HepG2 (cell line): Measurements from ENCODE around the gene KBTBD13. TPM values are rescaled to one million over a fixed set of nuclear protein-coding genes. Genes with fewer than 3 reads are reported as not detected.

Experiments used
- ATAC-seq: fragments of 200-7000 bp; cut with Tn5 transposase; 3 replicates; pipeline ENCODE4 v1.9.1; 2020; ENCODE audit warnings: mild to moderate bottlenecking, moderate library complexity
- BruUV-seq: library from RNA; stranded (reverse); fragments of 400-500 nt; replicated peaks from 2 replicates; lab custom pipeline; 2021; lab: Mats Ljungman, UMichigan
- CTCF ChIA-PET: fragments of 300-600 bp; formaldehyde crosslinking; extraction: SDS; loops from one replicate; lab custom pipeline; 2021; ENCODE audit warnings: low total read pairs, inconsistent platforms, low intra/inter-chr PET ratio; lab: Yijun Ruan, JAX
- POLR2A ChIA-PET: fragments of 350-600 bp; sonication (Branson Sonifier 250); formaldehyde crosslinking; loops from one replicate; lab custom pipeline; 2020; ENCODE audit warnings: antibody characterized with exemption, inconsistent platforms; lab: Yijun Ruan, JAX
- DNase-seq: peaks from one replicate; pipeline ENCODE4 v3.0.0-alpha.2; 2015; ENCODE audit warnings: low spot score
- FAIRE-seq: peaks from 3 replicates; lab custom pipeline; 2011; peaks lifted over from hg19 to GRCh38; lab: Jason Lieb, UNC
- H2AFZ ChIP-seq: one replicate; pipeline ENCODE4 v1.6.1; 2011; ENCODE audit warnings: low read length, inconsistent platforms
- H3K27ac ChIP-seq: fragments of 300-600 bp; 3 replicates; pipeline ENCODE4 v1.8.0; 2011; ENCODE audit warnings: mixed run types, mild to moderate bottlenecking, mixed read lengths, low read length, inconsistent platforms; ENCODE audit not compliant: insufficient read depth; ENCODE audit errors: extremely low read length
- H3K27me3 ChIP-seq, 2 experiments: fragments of 200-600 bp in 1 of 2; 2 replicates in 1 of 2; 3 replicates in 1 of 2; pipeline versions ENCODE4 v1.6.0 to v1.8.0; 2011; ENCODE audit warnings: low read length in 2 of 2, mild to moderate bottlenecking in 2 of 2, moderate library complexity in 2 of 2, inconsistent platforms in 1 of 2; ENCODE audit not compliant: insufficient read depth in 2 of 2, control insufficient read depth in 1 of 2
- H3K36me3 ChIP-seq, 2 experiments: fragments of 200-600 bp in 1 of 2; replicated peaks in 1 of 2; 2 replicates in 1 of 2; 3 replicates in 1 of 2; pipeline versions ENCODE4 v1.5.1 to v1.8.0; 2011; ENCODE audit warnings: low read length in 2 of 2, inconsistent platforms in 1 of 2; ENCODE audit not compliant: insufficient read depth in 2 of 2, control insufficient read depth in 1 of 2
- H3K4me1 ChIP-seq: 2 replicates; pipeline ENCODE4 v1.5.1; 2012; ENCODE audit warnings: low read length, inconsistent platforms; ENCODE audit not compliant: insufficient read depth
- H3K4me2 ChIP-seq: 2 replicates; pipeline ENCODE4 v1.6.0; 2011; ENCODE audit warnings: low read depth, low read length, inconsistent platforms
- H3K4me3 ChIP-seq, 3 experiments: fragments of 200-600 bp in 1 of 3; sonication (generic), shearing (Covaris generic) in 1 of 3; replicated peaks in 1 of 3; 2 replicates each; pipeline ENCODE4 v1.5.1; 2011 to 2016; ENCODE audit warnings: low read length in 3 of 3, inconsistent platforms in 2 of 3, low read depth in 2 of 3, mild to moderate bottlenecking in 2 of 3, control low read depth in 1 of 3, mixed read lengths in 1 of 3; ENCODE audit not compliant: insufficient read depth in 1 of 3
- H3K79me2 ChIP-seq: one replicate; pipeline ENCODE4 v1.6.1; 2011; ENCODE audit warnings: low read length, inconsistent platforms; ENCODE audit not compliant: insufficient read depth
- H3K9ac ChIP-seq: 2 replicates; pipeline ENCODE4 v1.6.0; 2011; ENCODE audit warnings: mild to moderate bottlenecking, low read depth, low read length, inconsistent platforms; ENCODE audit not compliant: insufficient read depth
- H3K9me3 ChIP-seq: 2 replicates; pipeline ENCODE4 v1.5.1; 2012; ENCODE audit warnings: mild to moderate bottlenecking, low read length
- H4K20me1 ChIP-seq: 2 replicates; pipeline ENCODE4 v1.6.0; 2011; ENCODE audit warnings: inconsistent platforms, mild to moderate bottlenecking, low read length, moderate library complexity; ENCODE audit not compliant: insufficient read depth
- FLYWCH1 ChIP-seq: sonication (generic); formaldehyde crosslinking; IDR thresholded peaks from 2 replicates; pipeline ENCODE4 v1.8.1; 2023; ENCODE audit warnings: mild to moderate bottlenecking, missing genetic modification reagents
- FOXK2 ChIP-seq: fragments of 450-650 bp; IDR thresholded peaks from 2 replicates; pipeline ENCODE4 v1.6.1; 2016
- GATAD1 ChIP-seq: IDR thresholded peaks from 2 replicates; pipeline ENCODE4 v1.6.1; 2016; ENCODE audit warnings: missing genetic modification reagents, missing compliant biosample characterization
- HDAC2 ChIP-seq: sonication (generic); formaldehyde crosslinking; IDR thresholded peaks from 2 replicates; pipeline ENCODE4 v1.4.0; 2020; ENCODE audit warnings: missing genetic modification reagents
- MTA3 ChIP-seq: sonication (generic); formaldehyde crosslinking; IDR thresholded peaks from 2 replicates; pipeline ENCODE4 v1.4.0; 2020; ENCODE audit warnings: missing genetic modification reagents
- REPIN1 ChIP-seq: sonication (generic); formaldehyde crosslinking; IDR thresholded peaks from 2 replicates; pipeline ENCODE4 v1.8.0; 2022; ENCODE audit warnings: missing genetic modification reagents, low read depth, mild to moderate bottlenecking, borderline replicate concordance
- RFX5 ChIP-seq: IDR thresholded peaks from 2 replicates; pipeline ENCODE4 v1.6.1; 2011; ENCODE audit warnings: low read depth, low read length, improper control_type of control experiment
- RORA ChIP-seq: sonication (generic); formaldehyde crosslinking; IDR thresholded peaks from 2 replicates; pipeline ENCODE4 v1.5.0; 2020; ENCODE audit warnings: mild to moderate bottlenecking, missing genetic modification reagents, moderate library complexity
- ZNF235 ChIP-seq: sonication (generic); formaldehyde crosslinking; IDR thresholded peaks from 2 replicates; pipeline ENCODE4 v1.8.1; 2023; ENCODE audit warnings: mild to moderate bottlenecking, missing genetic modification reagents, borderline replicate concordance
- ZNF343 ChIP-seq: sonication (generic); formaldehyde crosslinking; IDR thresholded peaks from 2 replicates; pipeline ENCODE4 v1.4.0; 2020; ENCODE audit warnings: mild to moderate bottlenecking, missing genetic modification reagents
- ZNF441 ChIP-seq: sonication (generic); formaldehyde crosslinking; IDR thresholded peaks from 2 replicates; pipeline ENCODE4 v1.7.0; 2021; ENCODE audit warnings: missing genetic modification reagents, borderline replicate concordance
- ZSCAN9 ChIP-seq: IDR thresholded peaks from 2 replicates; pipeline ENCODE4 v1.6.1; 2016; ENCODE audit warnings: borderline replicate concordance
- WGBS: methylation state at CpG from one replicate; pipeline ENCODE4 v1.1.6; 2017; ENCODE audit warnings: low lambda C conversion rate; 5-methylcytosine and 5-hydroxymethylcytosine counted together
- in situ Hi-C: cut with HindIII; loops from 2 replicates; pipeline ENCODE4 v1.10.0; 2017; ENCODE audit warnings: low pct_unique_long_range_greater_than_20kb; ENCODE audit not compliant: extremely low pct_ligation_motif_present
- intact Hi-C: fragments of 100-400 bp; cut with micrococcal nuclease; formaldehyde crosslinking; loops from one replicate; pipeline ENCODE4 v1.10.0; 2022; ENCODE audit not compliant: unreplicated experiment
- polyA plus RNA-seq, 8 experiments: library from polyadenylated mRNA; depleted of rRNA in 3 of 8; stranded (reverse) in 7 of 8; unstranded in 1 of 8; fragments of >200 nt; fragmentation: Illumina TruSeq in 4 of 8; extraction: Trizol in 4 of 8; gene quantifications; 2 replicates each; pipeline versions ENCODE4 v1.2.1 to v1.2.3, GENCODE V29; 2011 to 2016; ENCODE audit warnings: low read depth in 4 of 8, missing spikeins in 1 of 8, mixed read lengths in 1 of 8; ENCODE audit not compliant: insufficient read depth in 1 of 8
- total RNA-seq, 5 experiments: library from RNA; depleted of rRNA; stranded (reverse); fragments of >200 nt; fragmentation: Illumina TruSeq; extraction: Trizol; gene quantifications; 2 replicates each; pipeline ENCODE4 v1.2.3, GENCODE V29; 2016; ENCODE audit warnings: low read depth in 1 of 5
- TF ChIP-seq, protein P1 (sequence below): sonication (generic); formaldehyde crosslinking; IDR thresholded peaks from 2 replicates; pipeline ENCODE4 v1.4.0; 2020; ENCODE audit warnings: missing genetic modification reagents
- TF ChIP-seq, protein P2 (sequence below): sonication (generic); formaldehyde crosslinking; IDR thresholded peaks from 2 replicates; pipeline ENCODE4 v1.5.0; 2020; ENCODE audit warnings: missing genetic modification reagents
- TF ChIP-seq, protein P3 (sequence below): sonication (generic); formaldehyde crosslinking; conservative IDR thresholded peaks from 2 replicates; pipeline ENCODE4 v1.4.0; 2020; ENCODE audit warnings: missing genetic modification reagents

KBTBD13 gene
- total and polyA plus RNA-seq, 2 of the 13 experiments (the other 11 are each of a cell fraction or from before 2014, with no cell fraction given): not detected

DNA sequence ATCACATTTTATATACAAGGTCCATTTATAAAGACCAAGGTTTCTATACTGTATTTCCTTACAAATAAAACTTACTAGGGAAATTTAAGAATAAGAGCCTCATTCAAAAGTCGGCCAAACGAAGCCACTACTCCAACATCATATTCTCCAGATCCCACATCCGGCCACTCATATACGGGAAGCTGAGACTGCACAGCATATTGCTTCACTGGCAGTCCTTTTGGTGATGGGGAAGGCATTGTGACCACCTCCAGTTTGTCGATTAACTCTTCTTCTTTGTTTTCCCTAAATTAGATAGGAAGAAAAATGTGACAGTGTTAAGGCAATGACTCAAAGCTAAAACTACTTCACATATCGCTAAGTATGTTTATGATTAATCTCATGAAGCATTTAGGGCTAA is 49.8 kb upstream of the KBTBD13 start:
- FAIRE-seq (no peak), DNase-seq (no peak), ATAC-seq (no peak)
- CTCF ChIA-PET: no interaction called here
- POLR2A ChIA-PET: no interaction called here
- Histone ChIP-seq H3K4me1 (peaks cover 28% of the 10 kb centered on the region), H3K4me3 (no peak overlapping the region), H3K27ac (no peak overlapping the region), H4K20me1 (no peaks in the 10 kb centered on the region), H3K4me2 (no peak overlapping the region), H3K9me3 (no peaks in the 10 kb centered on the region), H3K36me3 (peaks cover 5 to 21% of the 10 kb centered on the region in 2 experiments; a peak in 3 of 5 replicates), H3K27me3 (no peaks in the 10 kb centered on the region; a peak in 1 of 5 replicates), H3K9ac (no peak overlapping the region), H3K79me2 (peaks cover 15% of the 10 kb centered on the region), H2AFZ (no peak overlapping the region)
- intact Hi-C loops: no loop called here
- no peak for TF ChIP-seq REPIN1 (CRISPR knock-in tag)
- TF ChIP-seq ZNF441 (CRISPR knock-in tag): no peak
- no peak for TF ChIP-seq RORA (CRISPR knock-in tag)
- TF ChIP-seq ZSCAN9 (CRISPR knock-in tag): no peak
- TF ChIP-seq, protein P1, sequence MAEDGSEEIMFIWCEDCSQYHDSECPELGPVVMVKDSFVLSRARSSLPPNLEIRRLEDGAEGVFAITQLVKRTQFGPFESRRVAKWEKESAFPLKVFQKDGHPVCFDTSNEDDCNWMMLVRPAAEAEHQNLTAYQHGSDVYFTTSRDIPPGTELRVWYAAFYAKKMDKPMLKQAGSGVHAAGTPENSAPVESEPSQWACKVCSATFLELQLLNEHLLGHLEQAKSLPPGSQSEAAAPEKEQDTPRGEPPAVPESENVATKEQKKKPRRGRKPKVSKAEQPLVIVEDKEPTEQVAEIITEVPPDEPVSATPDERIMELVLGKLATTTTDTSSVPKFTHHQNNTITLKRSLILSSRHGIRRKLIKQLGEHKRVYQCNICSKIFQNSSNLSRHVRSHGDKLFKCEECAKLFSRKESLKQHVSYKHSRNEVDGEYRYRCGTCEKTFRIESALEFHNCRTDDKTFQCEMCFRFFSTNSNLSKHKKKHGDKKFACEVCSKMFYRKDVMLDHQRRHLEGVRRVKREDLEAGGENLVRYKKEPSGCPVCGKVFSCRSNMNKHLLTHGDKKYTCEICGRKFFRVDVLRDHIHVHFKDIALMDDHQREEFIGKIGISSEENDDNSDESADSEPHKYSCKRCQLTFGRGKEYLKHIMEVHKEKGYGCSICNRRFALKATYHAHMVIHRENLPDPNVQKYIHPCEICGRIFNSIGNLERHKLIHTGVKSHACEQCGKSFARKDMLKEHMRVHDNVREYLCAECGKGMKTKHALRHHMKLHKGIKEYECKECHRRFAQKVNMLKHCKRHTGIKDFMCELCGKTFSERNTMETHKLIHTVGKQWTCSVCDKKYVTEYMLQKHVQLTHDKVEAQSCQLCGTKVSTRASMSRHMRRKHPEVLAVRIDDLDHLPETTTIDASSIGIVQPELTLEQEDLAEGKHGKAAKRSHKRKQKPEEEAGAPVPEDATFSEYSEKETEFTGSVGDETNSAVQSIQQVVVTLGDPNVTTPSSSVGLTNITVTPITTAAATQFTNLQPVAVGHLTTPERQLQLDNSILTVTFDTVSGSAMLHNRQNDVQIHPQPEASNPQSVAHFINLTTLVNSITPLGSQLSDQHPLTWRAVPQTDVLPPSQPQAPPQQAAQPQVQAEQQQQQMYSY (CRISPR knock-in tag): no peak
- TF ChIP-seq MTA3 (CRISPR knock-in tag): no peak
- no peak for TF ChIP-seq GATAD1 (CRISPR knock-in tag)
- TF ChIP-seq ZNF235 (CRISPR knock-in tag): no peak
- no peak for TF ChIP-seq FOXK2
- no peak for TF ChIP-seq RFX5
- TF ChIP-seq FLYWCH1: no peak
- TF ChIP-seq, protein P2, sequence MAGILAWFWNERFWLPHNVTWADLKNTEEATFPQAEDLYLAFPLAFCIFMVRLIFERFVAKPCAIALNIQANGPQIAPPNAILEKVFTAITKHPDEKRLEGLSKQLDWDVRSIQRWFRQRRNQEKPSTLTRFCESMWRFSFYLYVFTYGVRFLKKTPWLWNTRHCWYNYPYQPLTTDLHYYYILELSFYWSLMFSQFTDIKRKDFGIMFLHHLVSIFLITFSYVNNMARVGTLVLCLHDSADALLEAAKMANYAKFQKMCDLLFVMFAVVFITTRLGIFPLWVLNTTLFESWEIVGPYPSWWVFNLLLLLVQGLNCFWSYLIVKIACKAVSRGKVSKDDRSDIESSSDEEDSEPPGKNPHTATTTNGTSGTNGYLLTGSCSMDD (CRISPR knock-in tag): no peak
- TF ChIP-seq, protein P3, sequence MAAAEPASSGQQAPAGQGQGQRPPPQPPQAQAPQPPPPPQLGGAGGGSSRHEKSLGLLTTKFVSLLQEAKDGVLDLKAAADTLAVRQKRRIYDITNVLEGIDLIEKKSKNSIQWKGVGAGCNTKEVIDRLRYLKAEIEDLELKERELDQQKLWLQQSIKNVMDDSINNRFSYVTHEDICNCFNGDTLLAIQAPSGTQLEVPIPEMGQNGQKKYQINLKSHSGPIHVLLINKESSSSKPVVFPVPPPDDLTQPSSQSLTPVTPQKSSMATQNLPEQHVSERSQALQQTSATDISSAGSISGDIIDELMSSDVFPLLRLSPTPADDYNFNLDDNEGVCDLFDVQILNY (CRISPR knock-in tag): no peak
- no peak for TF ChIP-seq ZNF343
- no peak for TF ChIP-seq HDAC2 (CRISPR knock-in tag)
- WGBS: 97% methylated on average over 6 of the region's 6 CpGs
- in situ Hi-C loops: no loop called here
- BruUV-seq: no TSS peak
